ENCODE data around the gene SEC23IP. TPM values are rescaled to one million over a fixed set of nuclear protein-coding genes. Genes with fewer than 3 reads are reported as not detected.
A peak's percentile ranks its signal among the peaks of the same experiment; 100 is the strongest.

The SEC23IP gene
- total RNA-seq, 1 donor from 2014 or later, result 39.2 TPM

GRCh38 chr10:119991066-119991465, 98.5 kb downstream of the SEC23IP start:
- no peak overlapping the region for H3K9ac ChIP-seq
- H3K27me3 Mint-ChIP-seq (ENCODE audit: insufficient read depth, low read depth), result peaks cover 4% of the 10 kb centered on the region

GRCh38 chr10:119991816-119992215, 99.3 kb downstream of the SEC23IP start:
- no peak overlapping the region for H3K27ac ChIP-seq
- H4K20me1 ChIP-seq (ENCODE audit: low read depth), result no peaks in the 10 kb centered on the region
- H3K36me3 ChIP-seq, result no peaks in the 10 kb centered on the region
- no peak overlapping the region for H3K4me2 ChIP-seq
- H2AFZ ChIP-seq (replicated peaks), result no peak overlapping the region
- no peaks in the 10 kb centered on the region for H3K4me1 Mint-ChIP-seq
- no peak for DNase-seq (ENCODE audit: low spot score)
- H3K9ac ChIP-seq, result no peak overlapping the region
- H3K9me3 ChIP-seq (ENCODE audit: low read depth), result no peaks in the 10 kb centered on the region
- no peaks in the 10 kb centered on the region for H3F3A ChIP-seq (ENCODE audit: low read depth)
- H3K27me3 ChIP-seq, result no peaks in the 10 kb centered on the region
- no peaks in the 10 kb centered on the region for H3K4me1 ChIP-seq
- TF ChIP-seq EZH2 (IDR thresholded peaks at IDR 0.05), result no peak
- no peak for TF ChIP-seq CTCF (IDR thresholded peaks at IDR 0.05)
- no peaks in the 10 kb centered on the region for H3K79me2 ChIP-seq (ENCODE audit: low read depth)
- peaks cover 4% of the 10 kb centered on the region for H3K27me3 Mint-ChIP-seq (ENCODE audit: insufficient read depth, low read depth)
- peaks cover 12% of the 10 kb centered on the region for H3K9me3 Mint-ChIP-seq
- no peak overlapping the region for H3K4me3 ChIP-seq
- no peak overlapping the region for H3K4me3 Mint-ChIP-seq
- H3K36me3 Mint-ChIP-seq, result no peaks in the 10 kb centered on the region
- no peak overlapping the region for H3K27ac Mint-ChIP-seq

More at GRCh38 chr10:119991066-119991465, 98.5 kb downstream of the SEC23IP start:
- Mint-ChIP-seq H3K27ac (no peak overlapping the region), H3K4me3 (no peak overlapping the region), H3K9me3 (peaks cover 7% of the 10 kb centered on the region), H3K4me1 (no peaks in the 10 kb centered on the region), H3K36me3 (no peaks in the 10 kb centered on the region)
- peak overlapping the region; percentile 85 for H2AFZ ChIP-seq (replicated peaks)
- H3K4me3 ChIP-seq, result no peak overlapping the region
- no peak for TF ChIP-seq CTCF (IDR thresholded peaks at IDR 0.05)
- no peak for TF ChIP-seq EZH2 (IDR thresholded peaks at IDR 0.05)
- no peak for TF ChIP-seq EZH2phosphoT487 (IDR thresholded peaks at IDR 0.05)
- H3K79me2 ChIP-seq (ENCODE audit: low read depth), result no peaks in the 10 kb centered on the region
- no peak overlapping the region for H3K4me2 ChIP-seq
- H3K36me3 ChIP-seq, result no peaks in the 10 kb centered on the region
- H3K27ac ChIP-seq, result no peak overlapping the region
- H3K4me1 ChIP-seq, result no peaks in the 10 kb centered on the region
- no peaks in the 10 kb centered on the region for H3K9me3 ChIP-seq (ENCODE audit: low read depth)
- no peaks in the 10 kb centered on the region for H3F3A ChIP-seq (ENCODE audit: low read depth)
- H3K27me3 ChIP-seq, result no peaks in the 10 kb centered on the region
- no peaks in the 10 kb centered on the region for H4K20me1 ChIP-seq (ENCODE audit: low read depth)
- no peak for DNase-seq (ENCODE audit: low spot score)

Small RNA genes lying within 50 kb of the gene (microRNA-seq; reads per million reads assigned to microRNA genes)
- gene MIR4682, result not detected

Small RNA genes lying within 50 kb of the gene (small RNA-seq; reads per million reads assigned to genes)
- not detected for gene MIR4682

Other genes with a start within 250 kb of the SEC23IP start
- gene BAG3, start 241.3 kb upstream of the SEC23IP start, total RNA-seq (ENCODE audit: low replicate concordance), result 2.3 and 6.7 TPM in 2 replicates
- gene INPP5F, start 166.7 kb upstream of the SEC23IP start, total RNA-seq (ENCODE audit: low replicate concordance), result 125 and 167 TPM in 2 replicates
- gene MCMBP, start 19.9 kb upstream of the SEC23IP start, total RNA-seq (ENCODE audit: low replicate concordance), result 63.4 and 86.3 TPM in 2 replicates